C4-2B (cell line): ENCODE data around the gene FDPS.

Experiments used
- ZFX ChIP-seq: fragments of 450-650 bp; IDR thresholded peaks from 2 replicates; pipeline ENCODE4 v1.6.1; 2017
- TF ChIP-seq, protein P1 (sequence below): fragments of 450-650 bp; conservative IDR thresholded peaks from 2 replicates; pipeline ENCODE4 v1.5.1; 2017; ENCODE audit warnings: mild to moderate bottlenecking

DNA sequence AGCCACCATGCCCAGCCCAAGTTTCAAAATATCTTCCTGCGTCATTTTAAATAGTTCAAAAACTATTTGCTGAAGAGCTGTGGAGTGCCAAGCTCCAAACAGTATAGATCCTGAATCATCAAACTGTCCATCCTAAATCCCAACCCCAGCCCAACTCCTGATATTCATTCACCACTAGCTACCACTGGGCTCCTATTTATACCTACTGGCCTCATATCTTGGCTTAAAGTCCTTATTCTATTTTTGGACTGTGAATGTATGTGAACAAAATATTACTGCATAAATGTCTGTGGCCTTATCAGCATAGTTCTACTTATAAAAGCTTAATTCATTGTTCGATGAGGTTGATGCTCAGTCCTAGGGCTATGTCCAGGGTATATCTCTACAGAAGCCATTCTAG, 41.3 kb upstream of the FDPS start:
- TF ChIP-seq, protein P1, sequence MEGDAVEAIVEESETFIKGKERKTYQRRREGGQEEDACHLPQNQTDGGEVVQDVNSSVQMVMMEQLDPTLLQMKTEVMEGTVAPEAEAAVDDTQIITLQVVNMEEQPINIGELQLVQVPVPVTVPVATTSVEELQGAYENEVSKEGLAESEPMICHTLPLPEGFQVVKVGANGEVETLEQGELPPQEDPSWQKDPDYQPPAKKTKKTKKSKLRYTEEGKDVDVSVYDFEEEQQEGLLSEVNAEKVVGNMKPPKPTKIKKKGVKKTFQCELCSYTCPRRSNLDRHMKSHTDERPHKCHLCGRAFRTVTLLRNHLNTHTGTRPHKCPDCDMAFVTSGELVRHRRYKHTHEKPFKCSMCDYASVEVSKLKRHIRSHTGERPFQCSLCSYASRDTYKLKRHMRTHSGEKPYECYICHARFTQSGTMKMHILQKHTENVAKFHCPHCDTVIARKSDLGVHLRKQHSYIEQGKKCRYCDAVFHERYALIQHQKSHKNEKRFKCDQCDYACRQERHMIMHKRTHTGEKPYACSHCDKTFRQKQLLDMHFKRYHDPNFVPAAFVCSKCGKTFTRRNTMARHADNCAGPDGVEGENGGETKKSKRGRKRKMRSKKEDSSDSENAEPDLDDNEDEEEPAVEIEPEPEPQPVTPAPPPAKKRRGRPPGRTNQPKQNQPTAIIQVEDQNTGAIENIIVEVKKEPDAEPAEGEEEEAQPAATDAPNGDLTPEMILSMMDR, result no peak
- TF ChIP-seq ZFX, result no peak
